Calu3 (cell line): Measurements from ENCODE around the gene MLLT6. TPM values are rescaled to one million over a fixed set of nuclear protein-coding genes. Genes with fewer than 3 reads are reported as not detected.

Experiments used
- BruUV-seq: library from RNA; stranded (reverse); fragments of 400-500 nt; replicated peaks from 2 replicates; lab custom pipeline; 2021; lab: Mats Ljungman, UMichigan
- CTCF ChIA-PET: fragments of 300-600 bp; sonication (Branson Sonifier 250); formaldehyde crosslinking; loops from one replicate; lab custom pipeline; 2022; ENCODE audit warnings: antibody characterized with exemption; lab: Charles Lee
- DNase-seq: peaks from one replicate; pipeline ENCODE4 v3.0.0; 2022
- H3K27ac Mint-ChIP-seq: one replicate; pipeline ENCODE4 v1.8.0; 2022; ENCODE audit warnings: mixed read lengths; ENCODE audit not compliant: unreplicated experiment
- H3K27me3 Mint-ChIP-seq: one replicate; pipeline ENCODE4 v1.8.0; 2022; ENCODE audit warnings: mixed read lengths; ENCODE audit not compliant: unreplicated experiment
- H3K36me3 Mint-ChIP-seq: one replicate; pipeline ENCODE4 v1.8.0; 2022; ENCODE audit warnings: mild to moderate bottlenecking, moderate library complexity, mixed read lengths; ENCODE audit not compliant: insufficient read depth, unreplicated experiment
- H3K4me1 Mint-ChIP-seq: one replicate; pipeline ENCODE4 v1.8.0; 2022; ENCODE audit warnings: mild to moderate bottlenecking, low read depth, mixed read lengths; ENCODE audit not compliant: unreplicated experiment
- H3K4me3 Mint-ChIP-seq: one replicate; pipeline ENCODE4 v1.8.0; 2022; ENCODE audit warnings: mild to moderate bottlenecking, low read depth, moderate library complexity, mixed read lengths; ENCODE audit not compliant: unreplicated experiment
- H3K9me3 Mint-ChIP-seq: one replicate; pipeline ENCODE4 v1.8.0; 2022; ENCODE audit warnings: low read depth, mixed read lengths; ENCODE audit not compliant: unreplicated experiment
- CTCF ChIP-seq: fragments of 200-600 bp; IDR thresholded peaks from one replicate; pipeline ENCODE4 v1.8.0; 2022; ENCODE audit warnings: antibody characterized with exemption; ENCODE audit not compliant: unreplicated experiment
- intact Hi-C: fragments of 100-400 bp; cut with micrococcal nuclease; formaldehyde crosslinking; loops from one replicate; pipeline ENCODE4 v1.10.0; 2022; ENCODE audit not compliant: unreplicated experiment
- total RNA-seq: library from RNA; stranded (reverse); gene quantifications from 2 replicates; pipeline ENCODE4 v1.2.3, GENCODE V29; 2022

MLLT6 gene
- total RNA-seq, 1 experiment from 2014 or later: 463 TPM

- BruUV-seq: no TSS peak
- Mint-ChIP-seq H3K4me1 (peaks cover 32% of the 10 kb centered on the region), H3K27me3 (no peaks in the 10 kb centered on the region), H3K9me3 (no peaks in the 10 kb centered on the region), H3K27ac (no peak overlapping the region), H3K4me3 (no peak overlapping the region), H3K36me3 (peaks cover 83% of the 10 kb centered on the region)
- no peak for DNase-seq
- intact Hi-C loops: no loop called here
- CTCF ChIA-PET: interaction anchor here (0.7 kb wide), 1 partner anchor 107 kb away, joined by 3 read pairs; no protein-coding TSS in a partner anchor
- no peak for TF ChIP-seq CTCF
Observed at GRCh38 chr17:38710985-38711384, 5.9 kb downstream of the MLLT6 start.

- Mint-ChIP-seq H3K27ac (no peak overlapping the region), H3K4me1 (peaks cover 25% of the 10 kb centered on the region), H3K36me3 (peaks cover 83% of the 10 kb centered on the region), H3K4me3 (no peak overlapping the region), H3K27me3 (no peaks in the 10 kb centered on the region), H3K9me3 (no peaks in the 10 kb centered on the region)
- TF ChIP-seq CTCF: no peak
- no TSS peak for BruUV-seq
- CTCF ChIA-PET: no interaction called here
- DNase-seq: no peak
- intact Hi-C loops: no loop called here
Observed at GRCh38 chr17:38711792-38712571, 6.9 kb downstream of the MLLT6 start.

GRCh38 chr17:38712593-38712992, 7.5 kb downstream of the MLLT6 start:
- Mint-ChIP-seq H3K4me1 (peaks cover 19% of the 10 kb centered on the region), H3K9me3 (no peaks in the 10 kb centered on the region), H3K4me3 (no peak overlapping the region), H3K27me3 (no peaks in the 10 kb centered on the region), H3K27ac (no peak overlapping the region), H3K36me3 (peaks cover 83% of the 10 kb centered on the region)
- intact Hi-C loops: no loop called here
- DNase-seq: no peak
- CTCF ChIA-PET: no interaction called here
- no TSS peak for BruUV-seq
- no peak for TF ChIP-seq CTCF

GRCh38 chr17:38713456-38714075, 8.5 kb downstream of the MLLT6 start:
- no peak for DNase-seq
- H3K4me1 Mint-ChIP-seq: peaks cover 13% of the 10 kb centered on the region
- no peaks in the 10 kb centered on the region for H3K27me3 Mint-ChIP-seq
- H3K36me3 Mint-ChIP-seq: peaks cover 83% of the 10 kb centered on the region
- no peak overlapping the region for H3K27ac Mint-ChIP-seq
- H3K9me3 Mint-ChIP-seq: no peaks in the 10 kb centered on the region
- no peak overlapping the region for H3K4me3 Mint-ChIP-seq
- TF ChIP-seq CTCF: no peak
- CTCF ChIA-PET: no interaction called here
- intact Hi-C loops: no loop called here
- BruUV-seq: no TSS peak
